Astrocyte (in vitro differentiated cells and primary cell): Measurements from ENCODE around the gene RSPH6A. TPM values are rescaled to one million over a fixed set of nuclear protein-coding genes. Genes with fewer than 3 reads are reported as not detected.

ENCODE experiments used
- DNase-seq: peaks from one replicate; pipeline ENCODE4 v3.0.0-alpha.2; 2010; ENCODE audit warnings: low read depth
- FAIRE-seq: peaks from 2 replicates; lab custom pipeline; 2011; peaks lifted over from hg19 to GRCh38; lab: Jason Lieb, UNC
- H2AFZ ChIP-seq: 2 replicates; pipeline ENCODE4 v1.6.0; 2012; ENCODE audit warnings: low read depth, low read length, inconsistent platforms
- H3K27ac ChIP-seq: 2 replicates; pipeline ENCODE4 v1.5.1; 2011; ENCODE audit warnings: low read depth, low read length, inconsistent platforms
- H3K27me3 ChIP-seq: 2 replicates; pipeline ENCODE4 v1.6.0; 2011; ENCODE audit warnings: low read length, inconsistent platforms; ENCODE audit not compliant: insufficient read depth
- H3K36me3 ChIP-seq: 2 replicates; pipeline ENCODE4 v1.5.1; 2011; ENCODE audit warnings: low read length, inconsistent platforms; ENCODE audit not compliant: insufficient read depth
- H3K4me1 ChIP-seq: 2 replicates; pipeline ENCODE4 v1.5.1; 2011; ENCODE audit warnings: low read length, inconsistent platforms; ENCODE audit not compliant: insufficient read depth
- H3K4me2 ChIP-seq: 2 replicates; pipeline ENCODE4 v1.6.0; 2012; ENCODE audit warnings: low read length, inconsistent platforms
- H3K4me3 ChIP-seq: 2 replicates; pipeline ENCODE4 v1.5.1; 2011; ENCODE audit warnings: low read depth, mild to moderate bottlenecking, low read length, inconsistent platforms; ENCODE audit not compliant: insufficient read depth
- H3K79me2 ChIP-seq: 2 replicates; pipeline ENCODE4 v1.6.0; 2012; ENCODE audit warnings: mild to moderate bottlenecking, low read length, inconsistent platforms; ENCODE audit not compliant: insufficient read depth
- H3K9ac ChIP-seq: 2 replicates; pipeline ENCODE4 v1.6.0; 2012; ENCODE audit warnings: mild to moderate bottlenecking, low read length, inconsistent platforms
- H3K9me3 ChIP-seq: 2 replicates; pipeline ENCODE4 v1.5.1; 2012; ENCODE audit warnings: low read depth, mild to moderate bottlenecking, low read length, inconsistent platforms; ENCODE audit not compliant: insufficient read depth
- H4K20me1 ChIP-seq: 2 replicates; pipeline ENCODE4 v1.6.0; 2012; ENCODE audit warnings: low read length, inconsistent platforms; ENCODE audit not compliant: insufficient read depth
- H3K27ac Mint-ChIP-seq: one replicate; pipeline ENCODE4 v1.8.0; 2021; ENCODE audit warnings: mild to moderate bottlenecking, mixed read lengths; ENCODE audit not compliant: unreplicated experiment
- H3K27me3 Mint-ChIP-seq: one replicate; pipeline ENCODE4 v1.8.0; 2021; ENCODE audit warnings: low read depth, mixed read lengths; ENCODE audit not compliant: unreplicated experiment
- H3K36me3 Mint-ChIP-seq: one replicate; pipeline ENCODE4 v1.8.0; 2021; ENCODE audit warnings: low read depth, mixed read lengths; ENCODE audit not compliant: unreplicated experiment
- H3K4me1 Mint-ChIP-seq: one replicate; pipeline ENCODE4 v1.8.0; 2021; ENCODE audit warnings: low read depth, mixed read lengths; ENCODE audit not compliant: unreplicated experiment
- H3K4me3 Mint-ChIP-seq: one replicate; pipeline ENCODE4 v1.8.0; 2021; ENCODE audit warnings: mild to moderate bottlenecking, moderate library complexity, mixed read lengths; ENCODE audit not compliant: unreplicated experiment
- H3K9me3 Mint-ChIP-seq: one replicate; pipeline ENCODE4 v1.8.0; 2021; ENCODE audit warnings: mild to moderate bottlenecking, mixed read lengths; ENCODE audit not compliant: unreplicated experiment
- CTCF ChIP-seq: IDR thresholded peaks from 2 replicates; pipeline ENCODE4 v1.5.1; 2011; ENCODE audit warnings: low read depth, mild to moderate bottlenecking, inconsistent platforms, low read length, moderate library complexity; ENCODE audit not compliant: insufficient read depth
- EZH2 ChIP-seq: IDR thresholded peaks from 2 replicates; pipeline ENCODE4 v1.6.1; 2012; ENCODE audit warnings: mild to moderate bottlenecking, low read length, inconsistent platforms; ENCODE audit not compliant: insufficient read depth
- total RNA-seq: library from RNA; stranded (reverse); gene quantifications from 2 replicates; pipeline ENCODE4 v1.2.1, GENCODE V29; 2021

The RSPH6A gene
- total RNA-seq, 1 donor from 2014 or later = 0.23 TPM

- Histone ChIP-seq H4K20me1 (peaks cover 28% of the 10 kb centered on the region), H3K27me3 (no peaks in the 10 kb centered on the region), H3K9ac (no peak overlapping the region), H3K4me1 (peaks cover 20% of the 10 kb centered on the region), H3K9me3 (no peaks in the 10 kb centered on the region), H3K27ac (no peak overlapping the region), H3K4me3 (no peak overlapping the region), H2AFZ (no peak overlapping the region), H3K36me3 (peaks cover 10% of the 10 kb centered on the region), H3K79me2 (peaks cover 4% of the 10 kb centered on the region), H3K4me2 (peak overlapping the region; percentile 100)
- peaks cover 6% of the 10 kb centered on the region for H3K36me3 Mint-ChIP-seq
- H3K4me3 Mint-ChIP-seq = peak overlapping the region; percentile 79
- H3K27me3 Mint-ChIP-seq = no peaks in the 10 kb centered on the region
- TF ChIP-seq EZH2 (no peak), CTCF (no peak)
- no peaks in the 10 kb centered on the region for H3K9me3 Mint-ChIP-seq
- peak overlapping the region; percentile 72 for H3K27ac Mint-ChIP-seq
- peaks cover 9% of the 10 kb centered on the region for H3K4me1 Mint-ChIP-seq
- DNase-seq (no peak), FAIRE-seq (no peak)
Measured at GRCh38 chr19:45771311-45771933, 43.7 kb downstream of the RSPH6A start.

- Histone ChIP-seq H4K20me1 (peaks cover 28% of the 10 kb centered on the region), H3K9me3 (no peaks in the 10 kb centered on the region), H3K27me3 (no peaks in the 10 kb centered on the region), H3K9ac (peak overlapping the region; percentile 74), H3K4me2 (peak overlapping the region; percentile 100), H3K36me3 (peaks cover 10% of the 10 kb centered on the region), H3K79me2 (peaks cover 7% of the 10 kb centered on the region), H2AFZ (no peak overlapping the region), H3K4me1 (peaks cover 26% of the 10 kb centered on the region), H3K4me3 (peak overlapping the region; percentile 52), H3K27ac (peak overlapping the region; percentile 54)
- Mint-ChIP-seq H3K4me1 (peaks cover 11% of the 10 kb centered on the region), H3K4me3 (peak overlapping the region; percentile 87), H3K9me3 (no peaks in the 10 kb centered on the region), H3K27ac (peak overlapping the region; percentile 94), H3K27me3 (no peaks in the 10 kb centered on the region), H3K36me3 (peaks cover 6% of the 10 kb centered on the region)
- DNase-seq = peak; percentile 95
- TF ChIP-seq CTCF (peak; percentile 36), EZH2 (no peak)
- no peak for FAIRE-seq
Measured at GRCh38 chr19:45770192-45771101, 44.7 kb downstream of the RSPH6A start.
